ENCODE measurements around the gene MTMR1. TPM values are rescaled to one million over a fixed set of nuclear protein-coding genes. Genes with fewer than 3 reads are reported as not detected.

MTMR1 gene
- total and polyA plus RNA-seq, 9 of the 15 experiments (the other 6 are each of a cell fraction or from before 2014, with no cell fraction given), result 0.96 to 35.4 (median 22.4) TPM

DNA sequence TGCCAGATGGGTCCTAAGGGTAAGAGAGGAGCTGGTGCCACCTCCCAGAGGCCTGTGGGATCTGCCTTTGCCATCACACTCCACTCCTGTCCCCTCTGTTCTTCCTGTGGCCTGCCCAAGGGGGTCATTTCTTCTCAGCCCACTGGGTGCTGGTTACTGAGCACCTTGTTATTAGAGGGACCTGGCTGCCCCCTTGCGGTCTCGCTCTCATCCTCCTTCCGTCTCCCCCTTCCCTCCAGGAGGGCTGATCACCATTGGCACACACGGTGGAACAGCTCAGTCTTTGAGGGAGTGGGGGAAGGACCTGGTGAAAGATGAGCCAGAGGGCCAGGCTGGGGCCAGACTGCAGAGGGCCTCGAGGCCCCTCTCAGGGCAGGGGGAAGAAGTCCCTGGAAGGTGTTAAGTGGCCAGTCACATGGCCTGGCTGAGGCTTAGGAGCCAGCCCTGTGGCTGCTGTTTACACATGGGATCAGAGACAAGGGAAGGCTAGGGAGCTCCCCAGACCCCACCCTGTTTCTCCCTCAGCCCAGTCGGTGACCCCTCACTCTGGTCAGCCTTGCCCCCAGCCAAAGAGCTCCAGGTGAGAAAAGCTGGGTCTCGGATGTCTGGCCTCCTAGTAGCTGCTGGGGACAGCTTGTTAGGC, 68.1 kb downstream of the MTMR1 start (continued):
- TF ChIP-seq, protein P1, sequence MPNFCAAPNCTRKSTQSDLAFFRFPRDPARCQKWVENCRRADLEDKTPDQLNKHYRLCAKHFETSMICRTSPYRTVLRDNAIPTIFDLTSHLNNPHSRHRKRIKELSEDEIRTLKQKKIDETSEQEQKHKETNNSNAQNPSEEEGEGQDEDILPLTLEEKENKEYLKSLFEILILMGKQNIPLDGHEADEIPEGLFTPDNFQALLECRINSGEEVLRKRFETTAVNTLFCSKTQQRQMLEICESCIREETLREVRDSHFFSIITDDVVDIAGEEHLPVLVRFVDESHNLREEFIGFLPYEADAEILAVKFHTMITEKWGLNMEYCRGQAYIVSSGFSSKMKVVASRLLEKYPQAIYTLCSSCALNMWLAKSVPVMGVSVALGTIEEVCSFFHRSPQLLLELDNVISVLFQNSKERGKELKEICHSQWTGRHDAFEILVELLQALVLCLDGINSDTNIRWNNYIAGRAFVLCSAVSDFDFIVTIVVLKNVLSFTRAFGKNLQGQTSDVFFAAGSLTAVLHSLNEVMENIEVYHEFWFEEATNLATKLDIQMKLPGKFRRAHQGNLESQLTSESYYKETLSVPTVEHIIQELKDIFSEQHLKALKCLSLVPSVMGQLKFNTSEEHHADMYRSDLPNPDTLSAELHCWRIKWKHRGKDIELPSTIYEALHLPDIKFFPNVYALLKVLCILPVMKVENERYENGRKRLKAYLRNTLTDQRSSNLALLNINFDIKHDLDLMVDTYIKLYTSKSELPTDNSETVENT (CRISPR knock-in tag; IDR thresholded peaks at IDR 0.05), result no peak
- TF ChIP-seq, protein P2, sequence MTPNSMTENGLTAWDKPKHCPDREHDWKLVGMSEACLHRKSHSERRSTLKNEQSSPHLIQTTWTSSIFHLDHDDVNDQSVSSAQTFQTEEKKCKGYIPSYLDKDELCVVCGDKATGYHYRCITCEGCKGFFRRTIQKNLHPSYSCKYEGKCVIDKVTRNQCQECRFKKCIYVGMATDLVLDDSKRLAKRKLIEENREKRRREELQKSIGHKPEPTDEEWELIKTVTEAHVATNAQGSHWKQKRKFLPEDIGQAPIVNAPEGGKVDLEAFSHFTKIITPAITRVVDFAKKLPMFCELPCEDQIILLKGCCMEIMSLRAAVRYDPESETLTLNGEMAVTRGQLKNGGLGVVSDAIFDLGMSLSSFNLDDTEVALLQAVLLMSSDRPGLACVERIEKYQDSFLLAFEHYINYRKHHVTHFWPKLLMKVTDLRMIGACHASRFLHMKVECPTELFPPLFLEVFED (CRISPR knock-in tag; conservative IDR thresholded peaks at IDR 0.05), result no peak
- TF ChIP-seq ZNF445 (CRISPR knock-in tag; IDR thresholded peaks at IDR 0.05; ENCODE audit: low read depth) (no peak), NCOA1 (IDR thresholded peaks at IDR 0.05; ENCODE audit: low read depth) (no peak), ZNF239 (CRISPR knock-in tag; IDR thresholded peaks at IDR 0.05) (no peak), ZNF165 (CRISPR knock-in tag; IDR thresholded peaks at IDR 0.05; ENCODE audit: borderline replicate concordance) (no peak)
- TF ChIP-seq, protein P3, sequence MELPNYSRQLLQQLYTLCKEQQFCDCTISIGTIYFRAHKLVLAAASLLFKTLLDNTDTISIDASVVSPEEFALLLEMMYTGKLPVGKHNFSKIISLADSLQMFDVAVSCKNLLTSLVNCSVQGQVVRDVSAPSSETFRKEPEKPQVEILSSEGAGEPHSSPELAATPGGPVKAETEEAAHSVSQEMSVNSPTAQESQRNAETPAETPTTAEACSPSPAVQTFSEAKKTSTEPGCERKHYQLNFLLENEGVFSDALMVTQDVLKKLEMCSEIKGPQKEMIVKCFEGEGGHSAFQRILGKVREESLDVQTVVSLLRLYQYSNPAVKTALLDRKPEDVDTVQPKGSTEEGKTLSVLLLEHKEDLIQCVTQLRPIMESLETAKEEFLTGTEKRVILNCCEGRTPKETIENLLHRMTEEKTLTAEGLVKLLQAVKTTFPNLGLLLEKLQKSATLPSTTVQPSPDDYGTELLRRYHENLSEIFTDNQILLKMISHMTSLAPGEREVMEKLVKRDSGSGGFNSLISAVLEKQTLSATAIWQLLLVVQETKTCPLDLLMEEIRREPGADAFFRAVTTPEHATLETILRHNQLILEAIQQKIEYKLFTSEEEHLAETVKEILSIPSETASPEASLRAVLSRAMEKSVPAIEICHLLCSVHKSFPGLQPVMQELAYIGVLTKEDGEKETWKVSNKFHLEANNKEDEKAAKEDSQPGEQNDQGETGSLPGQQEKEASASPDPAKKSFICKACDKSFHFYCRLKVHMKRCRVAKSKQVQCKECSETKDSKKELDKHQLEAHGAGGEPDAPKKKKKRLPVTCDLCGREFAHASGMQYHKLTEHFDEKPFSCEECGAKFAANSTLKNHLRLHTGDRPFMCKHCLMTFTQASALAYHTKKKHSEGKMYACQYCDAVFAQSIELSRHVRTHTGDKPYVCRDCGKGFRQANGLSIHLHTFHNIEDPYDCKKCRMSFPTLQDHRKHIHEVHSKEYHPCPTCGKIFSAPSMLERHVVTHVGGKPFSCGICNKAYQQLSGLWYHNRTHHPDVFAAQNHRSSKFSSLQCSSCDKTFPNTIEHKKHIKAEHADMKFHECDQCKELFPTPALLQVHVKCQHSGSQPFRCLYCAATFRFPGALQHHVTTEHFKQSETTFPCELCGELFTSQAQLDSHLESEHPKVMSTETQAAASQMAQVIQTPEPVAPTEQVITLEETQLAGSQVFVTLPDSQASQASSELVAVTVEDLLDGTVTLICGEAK (IDR thresholded peaks at IDR 0.05), result no peak
- TF ChIP-seq, protein P3 (CRISPR knock-in tag; IDR thresholded peaks at IDR 0.05), result no peak
- TF ChIP-seq, protein P4, sequence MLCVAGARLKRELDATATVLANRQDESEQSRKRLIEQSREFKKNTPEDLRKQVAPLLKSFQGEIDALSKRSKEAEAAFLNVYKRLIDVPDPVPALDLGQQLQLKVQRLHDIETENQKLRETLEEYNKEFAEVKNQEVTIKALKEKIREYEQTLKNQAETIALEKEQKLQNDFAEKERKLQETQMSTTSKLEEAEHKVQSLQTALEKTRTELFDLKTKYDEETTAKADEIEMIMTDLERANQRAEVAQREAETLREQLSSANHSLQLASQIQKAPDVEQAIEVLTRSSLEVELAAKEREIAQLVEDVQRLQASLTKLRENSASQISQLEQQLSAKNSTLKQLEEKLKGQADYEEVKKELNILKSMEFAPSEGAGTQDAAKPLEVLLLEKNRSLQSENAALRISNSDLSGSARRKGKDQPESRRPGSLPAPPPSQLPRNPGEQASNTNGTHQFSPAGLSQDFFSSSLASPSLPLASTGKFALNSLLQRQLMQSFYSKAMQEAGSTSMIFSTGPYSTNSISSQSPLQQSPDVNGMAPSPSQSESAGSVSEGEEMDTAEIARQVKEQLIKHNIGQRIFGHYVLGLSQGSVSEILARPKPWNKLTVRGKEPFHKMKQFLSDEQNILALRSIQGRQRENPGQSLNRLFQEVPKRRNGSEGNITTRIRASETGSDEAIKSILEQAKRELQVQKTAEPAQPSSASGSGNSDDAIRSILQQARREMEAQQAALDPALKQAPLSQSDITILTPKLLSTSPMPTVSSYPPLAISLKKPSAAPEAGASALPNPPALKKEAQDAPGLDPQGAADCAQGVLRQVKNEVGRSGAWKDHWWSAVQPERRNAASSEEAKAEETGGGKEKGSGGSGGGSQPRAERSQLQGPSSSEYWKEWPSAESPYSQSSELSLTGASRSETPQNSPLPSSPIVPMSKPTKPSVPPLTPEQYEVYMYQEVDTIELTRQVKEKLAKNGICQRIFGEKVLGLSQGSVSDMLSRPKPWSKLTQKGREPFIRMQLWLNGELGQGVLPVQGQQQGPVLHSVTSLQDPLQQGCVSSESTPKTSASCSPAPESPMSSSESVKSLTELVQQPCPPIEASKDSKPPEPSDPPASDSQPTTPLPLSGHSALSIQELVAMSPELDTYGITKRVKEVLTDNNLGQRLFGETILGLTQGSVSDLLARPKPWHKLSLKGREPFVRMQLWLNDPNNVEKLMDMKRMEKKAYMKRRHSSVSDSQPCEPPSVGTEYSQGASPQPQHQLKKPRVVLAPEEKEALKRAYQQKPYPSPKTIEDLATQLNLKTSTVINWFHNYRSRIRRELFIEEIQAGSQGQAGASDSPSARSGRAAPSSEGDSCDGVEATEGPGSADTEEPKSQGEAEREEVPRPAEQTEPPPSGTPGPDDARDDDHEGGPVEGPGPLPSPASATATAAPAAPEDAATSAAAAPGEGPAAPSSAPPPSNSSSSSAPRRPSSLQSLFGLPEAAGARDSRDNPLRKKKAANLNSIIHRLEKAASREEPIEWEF (CRISPR knock-in tag; IDR thresholded peaks at IDR 0.05), result no peak
